GM12875 (cell line): ENCODE data around the gene IFT20.

Experiments used
- H3K4me3 ChIP-seq: one replicate; pipeline ENCODE4 v1.5.1; 2011; ENCODE audit warnings: low read depth, low read length, control low read depth
- TF ChIP-seq, protein P1 (sequence below): IDR thresholded peaks from 2 replicates; pipeline ENCODE4 v1.5.1; 2011; ENCODE audit warnings: low read depth, mild to moderate bottlenecking, control low read depth, inconsistent platforms, low read length, moderate library complexity, borderline replicate concordance; ENCODE audit not compliant: insufficient read depth

IFT20 gene

DNA sequence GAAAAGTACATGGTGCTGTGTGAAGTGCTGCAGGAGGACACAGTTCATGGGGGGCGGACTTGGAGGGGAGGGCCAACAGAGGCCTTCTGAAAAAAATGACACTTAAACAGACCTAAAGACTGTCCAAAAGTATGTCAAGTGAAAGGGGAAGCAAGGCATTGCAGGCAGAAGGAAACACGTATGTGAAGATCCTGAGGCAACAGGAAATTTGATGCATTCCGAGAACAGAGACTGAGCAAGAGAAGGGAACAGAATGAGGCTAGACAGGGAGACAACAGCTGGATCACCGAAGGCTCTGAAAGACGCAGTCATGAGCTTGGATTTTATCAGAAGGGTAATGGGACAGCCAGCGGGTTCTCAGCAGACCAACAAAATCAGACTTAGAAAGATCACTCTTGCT, 1.1 kb downstream of the IFT20 start:
- TF ChIP-seq, protein P1, sequence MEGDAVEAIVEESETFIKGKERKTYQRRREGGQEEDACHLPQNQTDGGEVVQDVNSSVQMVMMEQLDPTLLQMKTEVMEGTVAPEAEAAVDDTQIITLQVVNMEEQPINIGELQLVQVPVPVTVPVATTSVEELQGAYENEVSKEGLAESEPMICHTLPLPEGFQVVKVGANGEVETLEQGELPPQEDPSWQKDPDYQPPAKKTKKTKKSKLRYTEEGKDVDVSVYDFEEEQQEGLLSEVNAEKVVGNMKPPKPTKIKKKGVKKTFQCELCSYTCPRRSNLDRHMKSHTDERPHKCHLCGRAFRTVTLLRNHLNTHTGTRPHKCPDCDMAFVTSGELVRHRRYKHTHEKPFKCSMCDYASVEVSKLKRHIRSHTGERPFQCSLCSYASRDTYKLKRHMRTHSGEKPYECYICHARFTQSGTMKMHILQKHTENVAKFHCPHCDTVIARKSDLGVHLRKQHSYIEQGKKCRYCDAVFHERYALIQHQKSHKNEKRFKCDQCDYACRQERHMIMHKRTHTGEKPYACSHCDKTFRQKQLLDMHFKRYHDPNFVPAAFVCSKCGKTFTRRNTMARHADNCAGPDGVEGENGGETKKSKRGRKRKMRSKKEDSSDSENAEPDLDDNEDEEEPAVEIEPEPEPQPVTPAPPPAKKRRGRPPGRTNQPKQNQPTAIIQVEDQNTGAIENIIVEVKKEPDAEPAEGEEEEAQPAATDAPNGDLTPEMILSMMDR = no peak
- H3K4me3 ChIP-seq = no peak overlapping the region

DNA sequence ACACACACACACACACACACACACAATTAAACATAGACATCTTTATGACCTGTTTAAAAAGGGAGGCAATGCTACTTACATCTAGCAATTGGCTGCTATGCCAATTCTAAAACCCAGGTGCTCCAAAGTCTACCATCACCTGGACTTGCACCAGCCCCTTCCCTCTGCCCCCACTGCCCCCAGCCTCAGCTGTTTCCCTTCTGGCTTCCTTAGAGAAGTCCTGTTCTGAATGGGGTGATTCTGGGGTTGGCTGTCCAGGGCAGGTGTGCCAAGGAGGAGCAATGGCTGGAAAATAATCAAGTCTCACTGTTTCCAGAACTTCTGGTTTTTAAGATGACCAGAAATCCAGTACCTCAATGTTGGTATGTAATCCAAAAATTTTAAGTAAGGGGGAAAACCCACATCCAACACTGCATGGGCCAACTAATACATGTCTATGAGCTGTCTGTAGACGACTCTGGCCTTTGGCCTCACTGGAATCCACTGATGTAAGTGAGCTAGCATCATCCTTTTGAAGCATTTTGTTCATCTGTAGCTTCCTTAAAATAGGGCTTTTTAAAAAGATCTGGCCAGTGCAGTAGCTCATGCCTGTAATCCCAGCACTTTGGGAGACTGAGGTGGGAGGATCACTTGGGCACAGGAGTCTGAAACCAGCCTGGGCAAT, 2.1 kb downstream of the IFT20 start:
- no peak overlapping the region for H3K4me3 ChIP-seq
- TF ChIP-seq, protein P1 = no peak

DNA sequence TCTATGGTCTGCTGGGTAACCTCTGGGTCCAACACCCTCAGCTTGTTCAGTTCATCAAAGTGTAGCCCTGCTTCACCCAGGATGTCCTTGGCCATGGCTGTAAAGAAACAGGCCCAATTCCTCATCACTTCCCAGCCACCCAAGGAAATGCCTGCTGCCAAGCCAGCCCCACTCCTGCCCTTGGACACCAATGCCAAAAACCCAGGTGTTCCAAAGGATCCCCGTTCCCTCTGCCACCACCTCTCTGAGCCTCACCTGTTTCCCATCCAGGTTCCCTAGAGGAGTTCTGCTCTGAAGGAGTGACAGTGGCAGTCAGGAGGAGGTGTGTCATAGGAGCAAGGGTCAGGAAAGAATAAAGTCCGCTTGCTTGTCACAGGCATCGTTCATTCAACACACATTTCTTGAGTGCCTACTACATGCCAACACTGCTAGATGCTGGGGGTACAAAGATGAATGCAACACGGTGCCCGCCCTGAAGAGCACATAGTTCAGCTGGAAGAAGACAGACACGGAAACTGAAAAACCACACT, 3.3 kb downstream of the IFT20 start:
- TF ChIP-seq, protein P1 = no peak
- no peak overlapping the region for H3K4me3 ChIP-seq

DNA sequence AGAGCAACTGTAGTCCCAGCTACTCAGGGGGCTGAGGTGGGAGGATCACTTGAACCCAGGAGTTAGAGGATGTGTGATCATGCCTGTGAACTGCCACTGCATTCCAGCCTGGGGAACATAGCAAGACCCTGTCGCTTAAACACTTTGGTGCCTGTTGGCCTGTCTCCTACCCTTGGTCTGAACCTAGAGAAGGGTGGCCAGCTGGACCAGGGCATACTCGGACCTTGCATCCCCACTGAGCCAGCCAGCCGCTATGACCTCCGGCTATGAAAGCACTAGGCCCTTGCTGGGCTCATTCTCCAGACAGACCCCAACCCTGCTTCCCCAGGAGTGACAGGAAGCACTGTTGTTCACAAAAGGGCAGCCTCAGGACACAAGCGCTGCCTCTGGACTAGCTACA, 4.6 kb downstream of the IFT20 start:
- H3K4me3 ChIP-seq = no peak overlapping the region
- TF ChIP-seq, protein P1 = no peak

DNA sequence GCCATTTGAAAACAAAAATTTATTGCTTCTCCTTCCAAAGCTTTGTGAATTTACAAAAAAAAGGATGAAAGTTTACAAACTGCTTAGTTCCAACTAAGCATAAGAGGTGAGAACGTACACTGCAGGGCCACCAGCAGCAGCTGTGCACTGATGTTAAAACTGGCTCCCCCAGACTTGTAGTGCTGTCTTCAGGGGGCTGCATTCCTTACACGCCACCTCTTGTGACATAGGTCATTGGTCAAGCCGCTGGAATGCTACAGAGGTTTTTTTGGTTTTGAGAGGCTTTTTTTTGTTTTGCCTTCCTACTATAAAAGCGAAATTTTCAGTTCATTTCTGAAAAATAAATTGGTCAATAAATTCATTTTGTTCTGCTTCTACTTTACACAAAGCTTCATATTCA, 6.9 kb downstream of the IFT20 start:
- TF ChIP-seq, protein P1 = no peak

DNA sequence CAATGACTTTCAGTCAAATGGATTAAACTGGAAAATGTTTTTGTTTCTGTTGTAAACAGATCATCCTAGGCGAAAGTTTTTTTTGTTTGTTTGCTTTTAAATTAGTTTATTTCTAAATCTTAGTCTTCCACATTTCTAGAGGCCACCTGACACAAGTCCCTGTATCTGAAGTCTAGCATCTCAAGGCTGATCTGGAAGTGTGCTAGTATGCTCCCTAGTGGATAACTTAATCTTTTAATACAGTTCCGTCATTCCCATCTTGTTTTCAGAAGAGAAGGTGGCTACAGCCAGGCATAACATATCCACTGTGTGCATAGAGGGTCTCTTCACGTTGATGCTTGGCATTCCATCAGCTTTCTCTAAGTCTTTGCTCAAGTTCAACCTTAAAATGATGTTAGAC, 7.6 kb downstream of the IFT20 start:
- H3K4me3 ChIP-seq = no peak overlapping the region
- TF ChIP-seq, protein P1 = no peak

More for the DNA sequence above, 6.9 kb downstream of the IFT20 start:
- H3K4me3 ChIP-seq = no peak overlapping the region

DNA sequence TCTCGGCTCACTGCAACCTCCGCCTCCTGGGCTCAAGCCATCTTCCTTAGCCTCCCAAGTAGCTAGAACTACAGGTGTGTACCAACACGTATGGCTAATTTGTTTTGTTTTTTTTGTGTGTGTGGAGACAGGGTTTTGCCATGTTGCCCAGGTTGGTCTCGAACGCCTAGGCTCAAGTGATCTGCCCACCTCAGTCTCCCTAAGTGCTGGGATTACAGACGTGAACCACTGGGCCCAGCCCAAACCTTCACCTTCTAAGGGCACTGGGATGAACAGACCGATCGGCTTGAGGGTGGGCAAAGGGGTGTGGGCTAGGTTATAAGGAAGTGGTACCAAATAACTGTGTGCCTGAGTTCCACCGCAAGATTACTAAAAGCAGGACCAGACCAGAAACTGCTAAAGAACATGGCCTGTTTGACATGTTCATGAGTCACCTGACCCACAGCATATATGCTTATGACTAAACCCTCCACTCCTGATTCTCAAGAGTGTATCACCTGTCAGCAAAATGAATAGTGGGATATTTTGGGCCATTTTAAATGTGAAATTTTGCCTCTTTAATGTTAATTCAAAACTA, 8.2 kb downstream of the IFT20 start:
- H3K4me3 ChIP-seq = no peak overlapping the region
- TF ChIP-seq, protein P1 = no peak
